Thoracic aorta (tissue), 2 donors: Measurements from ENCODE around the gene HCCS. TPM values are rescaled to one million over a fixed set of nuclear protein-coding genes. Genes with fewer than 3 reads are reported as not detected.

Experiments
- ATAC-seq: fragments of 150-250 bp; one replicate; pipeline ENCODE4 v1.8.0; 2017; ENCODE audit warnings: low read depth; ENCODE audit not compliant: insufficient number of reproducible peaks, low FRiP score
- DNase-seq: peaks from one replicate; pipeline ENCODE4 v3.0.0-alpha.2; 2020; ENCODE audit warnings: low spot score
- H3K27ac ChIP-seq, 2 donors: fragments of 200-600 bp; sonication (generic); 1 replicate in 1 of 2; 2 replicates in 1 of 2; pipeline ENCODE4 v1.5.1; 2016; ENCODE audit warnings: mild to moderate bottlenecking in 2 of 2, moderate library complexity in 2 of 2
- H3K27me3 ChIP-seq: fragments of 200-600 bp; sonication (generic); replicated peaks from 2 replicates; pipeline ENCODE4 v1.6.0; 2016; ENCODE audit warnings: mild to moderate bottlenecking; ENCODE audit not compliant: insufficient read depth
- H3K36me3 ChIP-seq: fragments of 200-600 bp; sonication (generic); one replicate; pipeline ENCODE4 v1.5.1; 2016
- H3K4me1 ChIP-seq, 2 donors: fragments of 200-600 bp; sonication (generic); 1 replicate in 1 of 2; 2 replicates in 1 of 2; pipeline versions ENCODE4 v1.5.1 to v1.6.0; 2016; ENCODE audit warnings: low read depth in 2 of 2, mild to moderate bottlenecking in 1 of 2; ENCODE audit not compliant: control insufficient read depth in 1 of 2
- H3K4me3 ChIP-seq: fragments of 200-600 bp; sonication (generic); 2 replicates; pipeline ENCODE4 v1.5.1; 2016; ENCODE audit warnings: mild to moderate bottlenecking
- H3K9me3 ChIP-seq: fragments of 200-600 bp; sonication (generic); 2 replicates; pipeline ENCODE4 v1.5.1; 2016
- total RNA-seq, 2 donors: library from RNA; depleted of rRNA; stranded (reverse); fragments of >200 nt; gene quantifications; one replicate each; pipeline versions ENCODE4 v1.1.0 to v1.2.3, GENCODE V29; 2016
- TF ChIP-seq, protein P1 (sequence below): fragments of 200-600 bp; sonication (generic); IDR thresholded peaks from one replicate; pipeline ENCODE4 v1.5.1; 2019; ENCODE audit warnings: antibody characterized with exemption

HCCS gene
- total RNA-seq, 2 donors from 2014 or later, result 4.7 to 4.9 TPM

- no peak for ATAC-seq
- Histone ChIP-seq H3K9me3 (no peaks in the 10 kb centered on the region), H3K27ac (no peak overlapping the region), H3K36me3 (no peaks in the 10 kb centered on the region), H3K4me1 (no peaks in the 10 kb centered on the region), H3K27me3 (no peaks in the 10 kb centered on the region), H3K4me3 (no peak overlapping the region)
- no peak for DNase-seq
- TF ChIP-seq, protein P1, sequence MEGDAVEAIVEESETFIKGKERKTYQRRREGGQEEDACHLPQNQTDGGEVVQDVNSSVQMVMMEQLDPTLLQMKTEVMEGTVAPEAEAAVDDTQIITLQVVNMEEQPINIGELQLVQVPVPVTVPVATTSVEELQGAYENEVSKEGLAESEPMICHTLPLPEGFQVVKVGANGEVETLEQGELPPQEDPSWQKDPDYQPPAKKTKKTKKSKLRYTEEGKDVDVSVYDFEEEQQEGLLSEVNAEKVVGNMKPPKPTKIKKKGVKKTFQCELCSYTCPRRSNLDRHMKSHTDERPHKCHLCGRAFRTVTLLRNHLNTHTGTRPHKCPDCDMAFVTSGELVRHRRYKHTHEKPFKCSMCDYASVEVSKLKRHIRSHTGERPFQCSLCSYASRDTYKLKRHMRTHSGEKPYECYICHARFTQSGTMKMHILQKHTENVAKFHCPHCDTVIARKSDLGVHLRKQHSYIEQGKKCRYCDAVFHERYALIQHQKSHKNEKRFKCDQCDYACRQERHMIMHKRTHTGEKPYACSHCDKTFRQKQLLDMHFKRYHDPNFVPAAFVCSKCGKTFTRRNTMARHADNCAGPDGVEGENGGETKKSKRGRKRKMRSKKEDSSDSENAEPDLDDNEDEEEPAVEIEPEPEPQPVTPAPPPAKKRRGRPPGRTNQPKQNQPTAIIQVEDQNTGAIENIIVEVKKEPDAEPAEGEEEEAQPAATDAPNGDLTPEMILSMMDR, result no peak
These were observed 20.0 kb downstream of the HCCS start for GRCh38 chrX:11131146-11131545.

DNA sequence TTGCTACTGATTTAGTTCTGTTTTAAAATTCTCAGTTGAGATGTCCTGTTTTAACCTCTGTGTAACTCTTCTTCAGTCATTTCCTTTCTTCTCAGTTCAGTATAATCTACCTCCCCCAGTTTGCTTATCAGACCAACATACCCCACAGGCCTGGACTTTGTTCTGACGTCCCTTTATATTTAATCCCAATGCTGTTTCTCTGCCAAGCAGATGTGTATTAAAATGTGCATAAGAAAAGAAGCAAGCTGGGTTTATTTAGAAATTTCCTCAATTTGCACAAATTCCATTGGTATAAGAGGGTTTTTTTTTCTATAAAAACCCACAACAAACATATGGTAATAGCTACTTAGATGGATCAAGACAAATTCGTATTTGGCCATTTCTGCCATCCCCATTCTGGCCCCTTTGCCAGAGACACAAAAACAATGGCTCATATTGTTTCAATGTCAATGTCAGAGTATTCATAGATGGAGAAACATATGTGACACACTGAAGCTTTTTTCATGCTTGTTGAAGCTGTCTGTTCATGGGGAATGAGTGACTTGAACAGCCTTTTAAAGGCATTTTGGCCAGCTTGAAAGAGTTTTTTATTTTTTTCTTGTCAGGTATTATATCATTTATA lies 24.5 kb downstream of the HCCS start:
- no peaks in the 10 kb centered on the region for H3K27me3 ChIP-seq
- no peak overlapping the region for H3K27ac ChIP-seq
- no peaks in the 10 kb centered on the region for H3K4me1 ChIP-seq
- DNase-seq (no peak), ATAC-seq (no peak)
- TF ChIP-seq, protein P1, result no peak
- no peak overlapping the region for H3K4me3 ChIP-seq
- no peaks in the 10 kb centered on the region for H3K9me3 ChIP-seq
- H3K36me3 ChIP-seq, result no peaks in the 10 kb centered on the region

DNA sequence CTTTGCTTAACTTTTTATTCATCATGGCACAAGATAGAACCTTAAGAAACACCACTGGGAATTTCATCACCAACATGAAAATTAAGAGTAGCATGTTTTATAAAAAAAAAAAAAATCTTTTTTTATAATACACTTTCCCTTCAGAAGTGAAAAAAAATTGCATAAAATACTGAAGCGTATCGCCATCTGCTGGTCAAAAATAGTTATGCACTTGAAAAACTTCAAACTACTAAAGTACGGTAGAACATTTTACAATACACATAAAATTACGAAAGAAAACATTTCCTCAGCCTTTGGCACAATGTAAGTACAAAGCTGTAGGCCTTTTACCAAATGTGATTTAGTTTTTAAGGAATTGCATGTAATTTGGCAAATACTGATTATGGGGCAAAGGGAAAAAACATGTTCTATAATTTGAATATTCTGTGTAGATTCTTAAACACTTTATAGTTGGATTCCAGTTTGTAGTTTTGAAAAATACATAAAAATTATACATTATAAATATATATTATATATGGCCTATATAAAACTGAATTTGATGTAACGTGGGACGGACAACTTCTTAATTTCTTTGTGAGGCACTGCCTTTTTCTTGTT lies 26.5 kb downstream of the HCCS start:
- Histone ChIP-seq H3K9me3 (no peaks in the 10 kb centered on the region), H3K27ac (no peak overlapping the region), H3K27me3 (no peaks in the 10 kb centered on the region), H3K36me3 (no peaks in the 10 kb centered on the region), H3K4me3 (no peak overlapping the region), H3K4me1 (no peaks in the 10 kb centered on the region)
- ATAC-seq, result no peak
- no peak for DNase-seq
- TF ChIP-seq, protein P1, result peak; percentile 52

DNA sequence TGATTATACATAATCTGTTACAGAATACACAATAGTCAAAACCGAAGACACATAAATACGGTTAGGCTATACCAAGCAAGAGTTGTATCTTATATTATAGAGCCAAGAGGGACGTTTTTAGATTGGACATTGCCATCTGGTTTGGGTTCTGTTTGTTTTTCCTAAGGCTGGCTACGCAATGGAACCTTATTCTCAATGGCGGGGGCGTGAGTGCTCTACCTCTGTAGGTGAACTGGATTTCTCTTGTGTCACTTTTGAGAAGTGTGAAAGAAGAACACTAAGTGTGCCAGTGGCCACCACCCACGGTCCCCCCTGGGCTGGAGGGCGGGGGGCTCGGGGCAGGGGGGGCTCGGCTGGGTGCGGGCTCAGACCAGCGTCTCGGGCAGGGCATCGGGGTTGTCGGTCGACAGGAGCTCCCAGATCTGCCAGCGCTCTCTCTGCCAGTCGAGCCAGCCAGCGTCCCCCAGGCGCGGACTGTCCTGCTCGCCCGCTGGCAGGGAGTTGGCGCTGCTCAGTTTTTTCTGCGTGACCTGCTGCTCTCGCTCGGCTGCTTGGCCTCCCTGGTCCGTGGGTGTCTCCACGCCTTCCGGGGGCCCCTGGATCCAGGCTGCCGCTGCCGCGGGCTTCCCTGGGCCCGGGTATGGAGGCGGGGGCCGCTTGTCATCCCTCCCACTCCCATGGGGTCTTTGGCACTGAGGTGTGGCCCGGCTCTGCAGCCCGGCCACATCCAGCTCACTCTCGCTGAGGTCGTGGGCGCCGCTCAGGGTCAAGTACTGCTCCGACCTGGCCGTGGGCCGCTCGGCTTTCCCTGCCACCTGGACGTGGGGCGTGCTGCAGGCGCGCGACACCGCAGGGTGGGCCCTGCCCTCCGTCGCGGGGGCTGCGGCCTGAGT lies 27.6 kb downstream of the HCCS start:
- Histone ChIP-seq H3K27ac (no peak overlapping the region), H3K36me3 (no peaks in the 10 kb centered on the region), H3K27me3 (no peaks in the 10 kb centered on the region), H3K9me3 (no peaks in the 10 kb centered on the region), H3K4me3 (no peak overlapping the region), H3K4me1 (no peaks in the 10 kb centered on the region)
- ATAC-seq (no peak), DNase-seq (no peak)
- TF ChIP-seq, protein P1, result no peak
